ENCODE results near the gene ROBO3.

- TF ChIP-seq CTCF (IDR thresholded peaks at IDR 0.05; ENCODE audit: insufficient read depth, low read length, poor library complexity, severe bottlenecking) (no peak), EZH2phosphoT487 (conservative IDR thresholded peaks at IDR 0.05; ENCODE audit: low read length) (no peak)
Observed at GRCh38 chr11:124918950-124919349, 53.7 kb downstream of the ROBO3 start, which contains the start of gene HEPN1.
